GM12878 (cell line): ENCODE measurements around the gene SRSF8. TPM values are rescaled to one million over a fixed set of nuclear protein-coding genes. Genes with fewer than 3 reads are reported as not detected.

Experiments
- ATAC-seq: fragments of 200-7000 bp; cut with Tn5 transposase; 3 replicates; pipeline ENCODE4 v1.9.1; 2020; ENCODE audit warnings: mild to moderate bottlenecking, moderate library complexity
- BruUV-seq: library from RNA; stranded (reverse); fragments of 400-500 nt; replicated peaks from 2 replicates; lab custom pipeline; 2021; lab: Mats Ljungman, UMichigan
- CTCF ChIA-PET: fragments of 300-600 bp; sonication (Branson Sonifier 250); formaldehyde crosslinking; extraction: SDS; loops from one replicate; lab custom pipeline; 2021; ENCODE audit warnings: inconsistent platforms; lab: Yijun Ruan, JAX
- POLR2A ChIA-PET: fragments of 350-600 bp; formaldehyde crosslinking; extraction: SDS; loops from one replicate; lab custom pipeline; 2021; ENCODE audit warnings: inconsistent platforms; lab: Charles Lee
- RAD21 ChIA-PET: fragments of 300-600 bp; sonication (Branson Sonifier 250); formaldehyde crosslinking; loops from one replicate; lab custom pipeline; 2023; ENCODE audit warnings: antibody characterized with exemption; ENCODE audit not compliant: unreplicated experiment; lab: Charles Lee
- SMC1A ChIA-PET: fragments of 300-600 bp; sonication (Branson Sonifier 250); formaldehyde crosslinking; loops from one replicate; lab custom pipeline; 2023; ENCODE audit not compliant: unreplicated experiment, uncharacterized antibody; lab: Charles Lee
- DNase-seq: peaks from one replicate; pipeline ENCODE4 v3.0.0-alpha.2; 2011; ENCODE audit warnings: low read depth, low spot score
- FAIRE-seq: peaks from 3 replicates; lab custom pipeline; 2011; peaks lifted over from hg19 to GRCh38; lab: Jason Lieb, UNC
- H2AFZ ChIP-seq: 2 replicates; pipeline ENCODE4 v1.6.0; 2011; ENCODE audit warnings: low read depth, low read length, control low read depth; ENCODE audit not compliant: control insufficient read depth
- H3K27ac ChIP-seq: 2 replicates; pipeline ENCODE4 v1.5.1; 2011; ENCODE audit warnings: control low read depth; ENCODE audit not compliant: control insufficient read depth, insufficient read depth
- H3K27me3 ChIP-seq, 2 experiments: replicated peaks in 1 of 2; 2 replicates each; pipeline versions ENCODE4 v1.6.0 to v1.6.1; 2011; ENCODE audit warnings: low read length in 1 of 2; ENCODE audit not compliant: control insufficient read depth in 2 of 2, insufficient read depth in 2 of 2
- H3K36me3 ChIP-seq, 2 experiments: 2 replicates each; pipeline ENCODE4 v1.5.1; 2011; ENCODE audit warnings: low read length in 1 of 2; ENCODE audit not compliant: control insufficient read depth in 2 of 2, insufficient read depth in 2 of 2
- H3K4me1 ChIP-seq: 2 replicates; pipeline ENCODE4 v1.6.1; 2011; ENCODE audit warnings: mild to moderate bottlenecking, low read length, moderate library complexity, mixed read lengths; ENCODE audit not compliant: control insufficient read depth, insufficient read depth
- H3K4me2 ChIP-seq: 2 replicates; pipeline ENCODE4 v1.6.0; 2011; ENCODE audit warnings: control low read depth; ENCODE audit not compliant: control insufficient read depth, insufficient read depth
- H3K4me3 ChIP-seq: fragments of 200-600 bp; sonication (generic); 2 replicates; pipeline ENCODE4 v1.5.1; 2016
- H3K79me2 ChIP-seq: 2 replicates; pipeline ENCODE4 v1.6.0; 2011; ENCODE audit warnings: low read length; ENCODE audit not compliant: control insufficient read depth, insufficient read depth
- H3K9ac ChIP-seq: 2 replicates; pipeline ENCODE4 v1.8.0; 2011; ENCODE audit warnings: low read length, control low read depth, mixed read lengths; ENCODE audit not compliant: control insufficient read depth, insufficient read depth
- H3K9me3 ChIP-seq: replicated peaks from 3 replicates; pipeline ENCODE4 v1.5.1; 2011; ENCODE audit warnings: mild to moderate bottlenecking, low read length; ENCODE audit not compliant: control insufficient read depth, insufficient read depth
- H4K20me1 ChIP-seq: 2 replicates; pipeline ENCODE4 v1.6.0; 2011; ENCODE audit not compliant: control insufficient read depth, insufficient read depth
- BHLHE40 ChIP-seq, 2 experiments: fragments of 450-650 bp in 1 of 2; IDR thresholded peaks; 2 replicates each; pipeline ENCODE4 v1.6.1; 2011 to 2017; ENCODE audit warnings: low read depth in 2 of 2, borderline replicate concordance in 1 of 2, improper control_type of control experiment in 1 of 2, low read length in 1 of 2, mild to moderate bottlenecking in 1 of 2
- CBFB ChIP-seq: IDR thresholded peaks from 2 replicates; pipeline ENCODE4 v1.6.1; 2016; ENCODE audit warnings: antibody characterized with exemption, low read depth
- CUX1 ChIP-seq: IDR thresholded peaks from 2 replicates; pipeline ENCODE4 v1.6.1; 2012; ENCODE audit warnings: improper control_type of control experiment, low read depth, low read length; ENCODE audit not compliant: insufficient replicate concordance
- IKZF2 ChIP-seq, 2 experiments: fragments of 450-650 bp; IDR thresholded peaks; 2 replicates each; pipeline ENCODE4 v1.6.1; 2017; ENCODE audit warnings: mild to moderate bottlenecking in 2 of 2, moderate library complexity in 2 of 2
- NFIC ChIP-seq: IDR thresholded peaks from 2 replicates; pipeline ENCODE4 v1.6.1; 2012; ENCODE audit warnings: low read depth, mild to moderate bottlenecking, inconsistent platforms, low read length, moderate library complexity
- PKNOX1 ChIP-seq: fragments of 450-650 bp; IDR thresholded peaks from 2 replicates; pipeline ENCODE4 v1.6.1; 2016; ENCODE audit warnings: mild to moderate bottlenecking
- WGBS: methylation state at CpG from one replicate; pipeline ENCODE4 v1.1.6; 2016; ENCODE audit warnings: low lambda C conversion rate; ENCODE audit not compliant: insufficient replicate concordance, insufficient coverage; ENCODE audit errors: missing lambda C conversion rate; 5-methylcytosine and 5-hydroxymethylcytosine counted together
- in situ Hi-C: fragments of 300-500 bp; cut with MboI; formaldehyde crosslinking; loops from 9 replicates; pipeline ENCODE4 v1.14.3; 2018; ENCODE audit warnings: mixed read lengths
- intact Hi-C: fragments of 100-400 bp; cut with micrococcal nuclease; formaldehyde crosslinking; loops from one replicate; pipeline ENCODE4 v1.14.2; 2022; ENCODE audit not compliant: unreplicated experiment
- polyA plus RNA-seq, 11 experiments: library from polyadenylated mRNA; depleted of rRNA in 4 of 11; unstranded in 6 of 11; stranded (reverse) in 5 of 11; fragments of >200 nt; fragmentation: Nextera tagmentation in 4 of 11; fragmentation: Illumina TruSeq in 1 of 11; extraction: Ambion mirVana in 4 of 11; extraction: Trizol in 1 of 11; gene quantifications; 1 replicate in 1 of 11; 2 replicates in 10 of 11; pipeline versions ENCODE4 v1.2.1 to v1.2.3, GENCODE V29; 2011 to 2016; ENCODE audit warnings: inconsistent platforms in 2 of 11, missing spikeins in 2 of 11, low read depth in 1 of 11
- total RNA-seq, 4 experiments: library from RNA; depleted of rRNA in 3 of 4; stranded (reverse); fragments of >200 nt in 3 of 4; fragmentation: Illumina TruSeq in 1 of 4; extraction: Trizol in 1 of 4; gene quantifications; 2 replicates each; pipeline versions ENCODE4 v1.2.1 to v1.2.3, GENCODE V29; 2013 to 2021
- TF ChIP-seq, protein P1 (sequence below): IDR thresholded peaks from 2 replicates; pipeline ENCODE4 v1.6.1; 2011; ENCODE audit warnings: low read depth, low read length, improper control_type of control experiment, borderline replicate concordance
- TF ChIP-seq, protein P2 (sequence below): fragments of 450-650 bp; IDR thresholded peaks from 2 replicates; pipeline ENCODE4 v1.6.1; 2018; ENCODE audit warnings: borderline replicate concordance, mild to moderate bottlenecking; ENCODE audit not compliant: partially characterized antibody

SRSF8 gene
- total and polyA plus RNA-seq, 10 of the 15 experiments (the other 5 are each of a cell fraction or from before 2014, with no cell fraction given): 14.2 to 43.1 (median 27.1) TPM

DNA sequence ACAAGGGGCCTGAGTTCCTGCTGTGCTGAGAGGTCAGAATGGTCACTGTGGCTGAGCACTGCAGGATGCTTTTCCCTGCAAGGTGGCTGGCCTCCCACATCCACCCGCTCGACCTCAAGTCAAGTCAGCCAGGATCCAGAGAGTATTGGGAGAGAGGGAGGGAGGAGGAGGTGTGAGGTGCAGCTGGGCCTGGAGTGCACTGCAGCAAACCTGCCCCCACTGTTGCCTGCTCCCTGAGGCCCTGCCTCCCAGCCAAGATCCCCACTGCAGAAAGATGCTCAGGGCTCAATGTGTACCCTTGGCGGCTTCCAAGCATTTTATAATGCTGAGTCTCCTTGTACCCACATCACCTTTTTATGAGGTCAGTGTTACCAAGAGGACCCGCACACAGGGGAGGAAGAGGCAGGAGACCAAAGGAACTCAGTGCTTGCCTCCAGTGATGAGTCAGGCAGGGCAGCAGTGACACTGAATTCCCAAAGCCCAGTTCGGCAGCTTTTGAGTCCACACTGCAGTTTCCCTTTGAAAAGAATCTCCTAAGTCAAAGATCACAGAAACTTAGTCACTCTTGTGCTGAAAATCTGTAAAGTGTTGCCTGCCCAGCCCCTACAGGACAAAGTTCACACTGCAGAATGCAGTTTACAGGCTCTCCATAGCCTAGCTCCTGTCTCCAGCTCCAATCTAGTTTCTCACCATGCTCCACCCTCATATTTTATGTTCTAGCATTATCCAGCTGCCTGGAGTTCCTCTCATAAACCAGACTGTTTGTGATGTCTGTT, 26.0 kb downstream of the SRSF8 start (continued):
- TF ChIP-seq, protein P1, sequence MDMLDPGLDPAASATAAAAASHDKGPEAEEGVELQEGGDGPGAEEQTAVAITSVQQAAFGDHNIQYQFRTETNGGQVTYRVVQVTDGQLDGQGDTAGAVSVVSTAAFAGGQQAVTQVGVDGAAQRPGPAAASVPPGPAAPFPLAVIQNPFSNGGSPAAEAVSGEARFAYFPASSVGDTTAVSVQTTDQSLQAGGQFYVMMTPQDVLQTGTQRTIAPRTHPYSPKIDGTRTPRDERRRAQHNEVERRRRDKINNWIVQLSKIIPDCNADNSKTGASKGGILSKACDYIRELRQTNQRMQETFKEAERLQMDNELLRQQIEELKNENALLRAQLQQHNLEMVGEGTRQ: no peak
- TF ChIP-seq, all 136 proteins: peak for 4

- Histone ChIP-seq H2AFZ (no peak overlapping the region), H3K27me3 (no peaks in the 10 kb centered on the region), H3K4me3 (peak overlapping the region; percentile 6; the same call in 1 of the 2 replicates), H3K4me2 (peak overlapping the region; percentile 74), H4K20me1 (no peaks in the 10 kb centered on the region), H3K9me3 (no peaks in the 10 kb centered on the region), H3K36me3 (no peaks in the 10 kb centered on the region), H3K79me2 (peaks cover 11% of the 10 kb centered on the region), H3K9ac (no peak overlapping the region), H3K27ac (peak overlapping the region; percentile 45), H3K4me1 (peaks cover 45% of the 10 kb centered on the region)
- 2% methylated on average over 3 of the region's 3 CpGs for WGBS
- ChIA-PET POLR2A (interaction anchor here (0.5 to 8.0 kb wide), 13 partner anchors 9 to 1345 kb away, joined by 3 to 139 read pairs (median 6); partner anchors contain the start of genes CEP57, CWC15, KDM4D and SESN3), RAD21 (interaction anchor here (0.6 to 12.5 kb wide), 11 partner anchors 9 to 148 kb away, joined by 3 to 244 read pairs (median 4); partner anchors contain the start of genes CWC15, KDM4D and SRSF8), SMC1A (interaction anchor here (0.8 to 17.5 kb wide), 13 partner anchors 9 to 160 kb away, joined by 3 to 315 read pairs (median 5); partner anchors contain the start of gene SRSF8), CTCF (interaction anchor here (1.0 to 13.7 kb wide), 14 partner anchors 9 to 699 kb away, joined by 3 to 296 read pairs (median 8); partner anchors contain the start of gene SRSF8)
- FAIRE-seq (no peak), DNase-seq (no peak), ATAC-seq (peak; percentile 16)
- intact Hi-C loops: loop anchor here (1.0 to 5.0 kb wide), 3 partner anchors 24 to 694 kb away; partner anchors contain the start of genes FAM76B and SESN3
- BruUV-seq: no TSS peak
- in situ Hi-C loops: loop anchor here (10.0 kb wide), 1 partner anchor 1151 kb away; no protein-coding TSS in a partner anchor
- peak; percentile 45 for TF ChIP-seq CUX1
- TF ChIP-seq IKZF2 (IDR thresholded peaks at IDR 0.05): 0 out of 4 replicates have a peak, but pooled peaks of 1 of the 2 experiments have one; percentile 17
- TF ChIP-seq NFIC: 0 out of 2 replicates have a peak, but pooled peaks have one; percentile 21
- TF ChIP-seq, protein P2, sequence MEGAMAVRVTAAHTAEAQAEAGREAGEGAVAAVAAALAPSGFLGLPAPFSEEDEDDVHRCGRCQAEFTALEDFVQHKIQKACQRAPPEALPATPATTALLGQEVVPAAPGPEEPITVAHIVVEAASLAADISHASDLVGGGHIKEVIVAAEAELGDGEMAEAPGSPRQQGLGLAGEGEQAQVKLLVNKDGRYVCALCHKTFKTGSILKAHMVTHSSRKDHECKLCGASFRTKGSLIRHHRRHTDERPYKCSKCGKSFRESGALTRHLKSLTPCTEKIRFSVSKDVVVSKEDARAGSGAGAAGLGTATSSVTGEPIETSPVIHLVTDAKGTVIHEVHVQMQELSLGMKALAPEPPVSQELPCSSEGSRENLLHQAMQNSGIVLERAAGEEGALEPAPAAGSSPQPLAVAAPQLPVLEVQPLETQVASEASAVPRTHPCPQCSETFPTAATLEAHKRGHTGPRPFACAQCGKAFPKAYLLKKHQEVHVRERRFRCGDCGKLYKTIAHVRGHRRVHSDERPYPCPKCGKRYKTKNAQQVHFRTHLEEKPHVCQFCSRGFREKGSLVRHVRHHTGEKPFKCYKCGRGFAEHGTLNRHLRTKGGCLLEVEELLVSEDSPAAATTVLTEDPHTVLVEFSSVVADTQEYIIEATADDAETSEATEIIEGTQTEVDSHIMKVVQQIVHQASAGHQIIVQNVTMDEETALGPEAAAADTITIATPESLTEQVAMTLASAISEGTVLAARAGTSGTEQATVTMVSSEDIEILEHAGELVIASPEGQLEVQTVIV: no peak
- no peak for TF ChIP-seq CBFB
- 0 out of 2 replicates have a peak, but pooled peaks have one; percentile 27 for TF ChIP-seq PKNOX1
- TF ChIP-seq BHLHE40 (IDR thresholded peaks at IDR 0.05; ENCODE audit: borderline replicate concordance in 1 of 2, low read depth in 2 of 2, low read length in 1 of 2): peak in 1 of 2 experiments; percentile 25; a peak in 1 of 4 replicates
Measured at GRCh38 chr11:95093548-95093947, 26.8 kb downstream of the SRSF8 start.
